H1 (cell line): ENCODE data around the gene LRBA. TPM values are rescaled to one million over a fixed set of nuclear protein-coding genes. Genes with fewer than 3 reads are reported as not detected.

Experiments used
- CTCF ChIA-PET: fragments of 300-600 bp; sonication (Branson Sonifier 250); formaldehyde crosslinking; loops from one replicate; lab custom pipeline; 2021; ENCODE audit not compliant: partially characterized antibody; lab: Charles Lee
- POLR2A ChIA-PET: fragments of 300-600 bp; sonication (Branson Sonifier 250); formaldehyde crosslinking; loops from one replicate; lab custom pipeline; 2021; ENCODE audit warnings: inconsistent platforms; ENCODE audit not compliant: partially characterized antibody; lab: Charles Lee
- DNase-seq, 2 experiments: peaks; one replicate each; pipeline versions ENCODE4 v3.0.0 to v3.0.0-alpha.2; 2010 to 2022; ENCODE audit warnings: low spot score in 2 of 2, low read depth in 1 of 2, mixed read lengths in 1 of 2
- FAIRE-seq: peaks from 2 replicates; lab custom pipeline; 2011; peaks lifted over from hg19 to GRCh38; lab: Jason Lieb, UNC
- H2AFZ ChIP-seq: 2 replicates; pipeline ENCODE4 v1.8.1; 2012; ENCODE audit warnings: low read length, inconsistent platforms
- H2AK5ac ChIP-seq: 2 replicates; pipeline ENCODE4 v1.6.1; 2013; ENCODE audit warnings: low read depth, low read length
- H2BK120ac ChIP-seq: replicated peaks from 2 replicates; pipeline ENCODE3; 2013; ENCODE audit warnings: low read depth, low read length, inconsistent platforms
- H2BK12ac ChIP-seq: 2 replicates; pipeline ENCODE4 v1.6.1; 2013; ENCODE audit warnings: low read depth, low read length
- H2BK15ac ChIP-seq: 2 replicates; pipeline ENCODE4 v1.6.1; 2013; ENCODE audit warnings: low read length
- H2BK20ac ChIP-seq: 2 replicates; pipeline ENCODE4 v1.6.1; 2013; ENCODE audit warnings: low read length
- H2BK5ac ChIP-seq: 2 replicates; pipeline ENCODE4 v1.6.1; 2013; ENCODE audit warnings: low read depth, low read length
- H3K14ac ChIP-seq: 2 replicates; pipeline ENCODE4 v1.6.1; 2013; ENCODE audit warnings: inconsistent platforms; ENCODE audit not compliant: insufficient read length
- H3K18ac ChIP-seq: 2 replicates; pipeline ENCODE4 v1.6.1; 2013; ENCODE audit warnings: low read length; ENCODE audit errors: extremely low read depth
- H3K23ac ChIP-seq: 2 replicates; pipeline ENCODE4 v1.6.1; 2013; ENCODE audit warnings: inconsistent platforms; ENCODE audit not compliant: insufficient read length
- H3K23me2 ChIP-seq: 2 replicates; pipeline ENCODE4 v1.6.1; 2013; ENCODE audit warnings: low read depth, low read length
- H3K27ac ChIP-seq: 2 replicates; pipeline ENCODE4 v1.6.1; 2011; ENCODE audit warnings: low read depth, low read length, inconsistent platforms
- H3K27me3 ChIP-seq, 4 experiments: replicated peaks in 1 of 4; 1 replicate in 1 of 4; 2 replicates in 3 of 4; pipeline versions ENCODE4 v1.6.1 to v1.8.1; 2011 to 2013; ENCODE audit warnings: low read length in 3 of 4, mild to moderate bottlenecking in 3 of 4, inconsistent platforms in 2 of 4, mixed read lengths in 2 of 4, moderate library complexity in 1 of 4; ENCODE audit not compliant: control insufficient read depth in 3 of 4, insufficient read depth in 3 of 4; ENCODE audit errors: extremely low read depth in 1 of 4
- H3K36me3 ChIP-seq, 4 experiments: 2 replicates each; pipeline versions ENCODE4 v1.6.1 to v1.8.1; 2011 to 2013; ENCODE audit warnings: mild to moderate bottlenecking in 4 of 4, low read length in 3 of 4, moderate library complexity in 2 of 4, control low read depth in 1 of 4, inconsistent platforms in 1 of 4; ENCODE audit not compliant: insufficient read depth in 4 of 4, control insufficient read depth in 2 of 4
- H3K4ac ChIP-seq: replicated peaks from 2 replicates; pipeline ENCODE3; 2013; ENCODE audit warnings: low read length, low read depth, mixed read lengths, inconsistent platforms; ENCODE audit not compliant: insufficient read length
- H3K4me1 ChIP-seq, 4 experiments: replicated peaks in 1 of 4; 1 replicate in 1 of 4; 2 replicates in 3 of 4; pipeline versions ENCODE4 v1.6.1 to v1.8.1; 2011 to 2013; ENCODE audit warnings: low read length in 3 of 4, inconsistent platforms in 2 of 4, mixed read lengths in 1 of 4; ENCODE audit not compliant: insufficient read depth in 4 of 4, control insufficient read depth in 3 of 4
- H3K4me2 ChIP-seq, 2 experiments: 2 replicates each; pipeline versions ENCODE4 v1.6.1 to v1.8.1; 2011 to 2013; ENCODE audit warnings: low read depth in 2 of 2, low read length in 2 of 2, control low read depth in 1 of 2, inconsistent platforms in 1 of 2, mild to moderate bottlenecking in 1 of 2; ENCODE audit not compliant: insufficient read depth in 1 of 2
- H3K4me3 ChIP-seq, 4 experiments: fragments of 200-600, 300-600 bp in 1 of 4; sonication (generic), shearing (Covaris generic), sonication (Bioruptor Twin) in 1 of 4; 2 replicates each; pipeline versions ENCODE4 v1.5.1 to v1.8.1; 2011 to 2016; ENCODE audit warnings: low read length in 4 of 4, low read depth in 3 of 4, control low read depth in 2 of 4, inconsistent platforms in 2 of 4, mild to moderate bottlenecking in 2 of 4, mixed read lengths in 1 of 4, moderate library complexity in 1 of 4; ENCODE audit not compliant: insufficient read depth in 2 of 4; ENCODE audit errors: extremely low read depth in 1 of 4
- H3K56ac ChIP-seq: replicated peaks from 2 replicates; pipeline ENCODE3; 2013; ENCODE audit warnings: low read depth, mild to moderate bottlenecking, mixed read lengths, low read length, inconsistent platforms; ENCODE audit not compliant: insufficient read length
- H3K79me1 ChIP-seq: 2 replicates; pipeline ENCODE4 v1.6.1; 2013; ENCODE audit warnings: low read depth, low read length, control low read depth
- H3K79me2 ChIP-seq, 2 experiments: 2 replicates each; pipeline versions ENCODE4 v1.6.1 to v1.8.1; 2012 to 2013; ENCODE audit warnings: low read length in 2 of 2, mild to moderate bottlenecking in 2 of 2, inconsistent platforms in 1 of 2; ENCODE audit not compliant: insufficient read depth in 2 of 2, control insufficient read depth in 1 of 2
- H3K9ac ChIP-seq, 4 experiments: replicated peaks in 1 of 4; 1 replicate in 1 of 4; 2 replicates in 3 of 4; pipeline versions ENCODE4 v1.6.1 to v1.8.1; 2011 to 2013; ENCODE audit warnings: low read depth in 3 of 4, low read length in 3 of 4, control low read depth in 2 of 4, mild to moderate bottlenecking in 2 of 4, moderate library complexity in 2 of 4, inconsistent platforms in 1 of 4; ENCODE audit errors: extremely low read depth in 1 of 4
- H3K9me3 ChIP-seq, 2 experiments: 2 replicates each; pipeline versions ENCODE4 v1.6.1 to v1.8.1; 2012 to 2013; ENCODE audit warnings: mild to moderate bottlenecking in 2 of 2, moderate library complexity in 2 of 2, control low read depth in 1 of 2, inconsistent platforms in 1 of 2, low read depth in 1 of 2, low read length in 1 of 2, mixed read lengths in 1 of 2; ENCODE audit not compliant: insufficient read depth in 2 of 2
- H4K20me1 ChIP-seq, 2 experiments: replicated peaks in 1 of 2; 2 replicates each; pipeline versions ENCODE3 to v1.8.1; 2011 to 2013; ENCODE audit warnings: inconsistent platforms in 2 of 2, low read length in 2 of 2, mild to moderate bottlenecking in 1 of 2; ENCODE audit not compliant: insufficient read depth in 2 of 2, control insufficient read depth in 1 of 2
- H4K5ac ChIP-seq: 2 replicates; pipeline ENCODE4 v1.6.1; 2013; ENCODE audit warnings: low read length, low read depth, mixed read lengths, inconsistent platforms; ENCODE audit not compliant: insufficient read length
- H4K8ac ChIP-seq: 2 replicates; pipeline ENCODE4 v1.8.0; 2013; ENCODE audit warnings: mild to moderate bottlenecking, moderate library complexity, low read length, inconsistent platforms; ENCODE audit not compliant: insufficient read depth; ENCODE audit errors: extremely low read depth
- H4K91ac ChIP-seq: replicated peaks from 2 replicates; pipeline ENCODE3; 2013; ENCODE audit warnings: low read length, mixed read lengths, inconsistent platforms; ENCODE audit not compliant: insufficient read length
- ATF2 ChIP-seq: IDR thresholded peaks from 2 replicates; pipeline ENCODE4 v1.6.1; 2012; ENCODE audit warnings: low read length, inconsistent platforms
- FOSL1 ChIP-seq: IDR thresholded peaks from 2 replicates; pipeline ENCODE4 v1.6.1; 2011; ENCODE audit warnings: mild to moderate bottlenecking, low read depth, low read length, moderate library complexity; ENCODE audit not compliant: insufficient read depth
- SIN3A ChIP-seq, 2 experiments: IDR thresholded peaks in 1 of 2; conservative IDR thresholded peaks in 1 of 2; 2 replicates each; pipeline ENCODE4 v1.6.1; 2011 to 2012; ENCODE audit warnings: low read length in 2 of 2, improper control_type of control experiment in 1 of 2, low read depth in 1 of 2, mild to moderate bottlenecking in 1 of 2
- SRF ChIP-seq: IDR thresholded peaks from 2 replicates; pipeline ENCODE4 v1.6.1; 2011; ENCODE audit warnings: mild to moderate bottlenecking, low read depth, low read length, moderate library complexity
- ZNF274 ChIP-seq: IDR thresholded peaks from 2 replicates; pipeline ENCODE4 v1.7.0; 2012; ENCODE audit warnings: low read length, borderline replicate concordance; ENCODE audit errors: extremely low read depth
- WGBS, 2 experiments: shearing (Covaris generic) in 1 of 2; methylation state at CpG; one replicate each; pipeline versions ENCODE4 v1.1.6 to v1.1.7; 2013 to 2015; ENCODE audit warnings: low lambda C conversion rate in 2 of 2, mixed read lengths in 2 of 2, inconsistent platforms in 1 of 2, low coverage in 1 of 2, missing lambda C conversion rate in 1 of 2; ENCODE audit not compliant: insufficient replicate concordance in 2 of 2, insufficient coverage in 1 of 2, insufficient read length in 1 of 2; ENCODE audit errors: extremely low coverage in 1 of 2, missing lambda C conversion rate in 1 of 2; 5-methylcytosine and 5-hydroxymethylcytosine counted together
- polyA plus RNA-seq, 7 experiments: library from polyadenylated mRNA; depleted of rRNA in 3 of 7; stranded (reverse) in 5 of 7; unstranded in 2 of 7; fragments of >200 nt in 5 of 7; fragments of 200-250 nt in 2 of 7; gene quantifications; 1 replicate in 5 of 7; 2 replicates in 1 of 7; 4 replicates in 1 of 7; pipeline versions ENCODE4 v1.2.1 to v1.2.3, GENCODE V29; 2011 to 2013; ENCODE audit warnings: missing spikeins in 2 of 7, mixed read lengths in 2 of 7
- total RNA-seq: library from RNA; stranded (reverse); fragmentation: NEBNext Ultra II Directional; extraction: Animal tissue kit (Norgen Biotek cat#: 25700); gene quantifications from 2 replicates; pipeline ENCODE4 v1.2.1, GENCODE V29; 2021
- TF ChIP-seq, protein P1 (sequence below): IDR thresholded peaks from 2 replicates; pipeline ENCODE4 v1.6.1; 2011; ENCODE audit warnings: low read length, improper control_type of control experiment

The LRBA gene
- total and polyA plus RNA-seq, 2 of the 8 experiments (the other 6 are each of a cell fraction or from before 2014, with no cell fraction given), result 54.6 to 83.2 TPM

- Histone ChIP-seq H2BK5ac (no peak overlapping the region), H2BK120ac (no peak overlapping the region), H3K27me3 (no peaks in the 10 kb centered on the region), H4K5ac (no peak overlapping the region), H3K4ac (no peak overlapping the region), H3K14ac (no peak overlapping the region), H3K9me3 (no peaks in the 10 kb centered on the region), H4K91ac (no peak overlapping the region), H2BK15ac (no peak overlapping the region), H3K27ac (no peak overlapping the region)
- 88% methylated on average over 6 of the region's 6 CpGs; no CpG with 5 or more reads in 1 of the 2 experiments for WGBS, 2 experiments
- DNase-seq (no peak), FAIRE-seq (no peak)
- CTCF ChIA-PET, result interaction anchor here (0.9 to 1.4 kb wide), 4 partner anchors 18 to 72 kb away, joined by 3 to 4 read pairs (median 4); no protein-coding TSS in a partner anchor
- TF ChIP-seq ATF2, result no peak
- TF ChIP-seq ZNF274, result no peak
- TF ChIP-seq, protein P1, sequence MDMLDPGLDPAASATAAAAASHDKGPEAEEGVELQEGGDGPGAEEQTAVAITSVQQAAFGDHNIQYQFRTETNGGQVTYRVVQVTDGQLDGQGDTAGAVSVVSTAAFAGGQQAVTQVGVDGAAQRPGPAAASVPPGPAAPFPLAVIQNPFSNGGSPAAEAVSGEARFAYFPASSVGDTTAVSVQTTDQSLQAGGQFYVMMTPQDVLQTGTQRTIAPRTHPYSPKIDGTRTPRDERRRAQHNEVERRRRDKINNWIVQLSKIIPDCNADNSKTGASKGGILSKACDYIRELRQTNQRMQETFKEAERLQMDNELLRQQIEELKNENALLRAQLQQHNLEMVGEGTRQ, result no peak
- TF ChIP-seq SIN3A (conservative IDR thresholded peaks at IDR 0.05 in 1 of 2, IDR thresholded peaks at IDR 0.05 in 1 of 2; ENCODE audit: low read depth in 1 of 2, low read length in 2 of 2), result no peak
- no peak for TF ChIP-seq SRF
- no peak for TF ChIP-seq FOSL1
- TF ChIP-seq, all 59 proteins: peak for 0
- Histone ChIP-seq H3K23ac (no peak overlapping the region), H3K56ac (no peak overlapping the region), H3K36me3 (peaks cover 0 to 3% (median 0%) of the 10 kb centered on the region in 4 experiments; a peak in 2 of 8 replicates), H4K8ac (no peak overlapping the region), H3K4me3 (no peak overlapping the region), H2BK20ac (no peak overlapping the region), H3K79me1 (no peaks in the 10 kb centered on the region), H2BK12ac (no peak overlapping the region), H3K23me2 (no peaks in the 10 kb centered on the region), H3K79me2 (no peaks in the 10 kb centered on the region), H2AK5ac (no peak overlapping the region), H3K18ac (no peak overlapping the region), H3K4me1 (peaks cover 0 to 4% (median 1%) of the 10 kb centered on the region in 4 experiments; a peak in 3 of 7 replicates), H2AFZ (no peak overlapping the region), H4K20me1 (no peaks in the 10 kb centered on the region), H3K4me2 (no peak overlapping the region), H3K9ac (no peak overlapping the region)
- POLR2A ChIA-PET, result interaction anchor here (0.5 kb wide), 1 partner anchor 64 kb away, joined by 3 read pairs; no protein-coding TSS in a partner anchor
Measured at GRCh38 chr4:150262611-150263010, 752.5 kb downstream of the LRBA start.
